Measurements from ENCODE around the gene KRT79.

DNA sequence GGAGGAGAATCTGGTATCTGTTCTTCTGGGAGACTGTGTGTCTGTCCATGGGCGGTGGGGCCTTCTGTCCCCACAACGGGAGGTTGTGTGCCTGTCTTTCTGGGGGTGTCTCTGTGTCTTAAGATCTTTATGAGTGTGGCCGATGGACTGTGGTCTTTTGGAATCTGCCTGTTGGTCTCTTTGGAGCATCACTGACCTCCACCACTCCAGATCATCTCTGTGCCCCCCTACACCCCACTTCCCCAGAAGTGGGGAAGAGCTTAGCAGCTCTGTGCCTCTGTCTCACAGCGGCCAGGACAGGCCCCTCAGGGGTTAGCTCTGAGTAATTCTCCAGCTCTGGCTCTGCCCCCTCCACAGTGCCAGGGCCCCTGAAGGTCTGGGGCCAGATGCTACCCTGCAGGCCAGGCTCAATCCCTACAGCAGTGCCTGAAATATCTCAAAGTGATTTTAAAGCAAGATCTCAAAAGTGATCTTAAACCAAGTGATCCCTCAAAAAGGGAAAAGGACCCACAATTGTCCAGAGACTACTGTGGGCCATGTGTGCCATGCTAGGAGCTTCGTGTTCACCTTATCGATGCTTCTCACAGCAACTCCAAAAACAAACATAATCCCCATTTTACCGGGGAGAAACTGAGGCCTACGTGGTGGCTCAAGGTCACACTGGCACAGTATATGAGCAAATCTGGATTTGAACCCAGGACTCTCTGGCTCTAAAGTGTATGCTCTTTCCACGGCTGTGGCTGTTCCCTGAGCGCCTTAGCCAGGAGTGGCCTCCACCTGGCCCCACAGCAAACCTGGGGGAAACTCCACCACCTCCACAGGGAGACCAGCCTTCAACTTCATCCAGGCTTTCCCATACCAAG, 40.7 kb upstream of the KRT79 start:
- TF ChIP-seq TAF1 (IDR thresholded peaks at IDR 0.05; ENCODE audit: low read depth) (no peak), SMC3 (conservative IDR thresholded peaks at IDR 0.05; ENCODE audit: poor library complexity) (no peak), CTCF (IDR thresholded peaks at IDR 0.05; ENCODE audit: poor library complexity, severe bottlenecking) (no peak), POLR2AphosphoS5 (IDR thresholded peaks at IDR 0.05) (no peak), RAD21 (conservative IDR thresholded peaks at IDR 0.05) (no peak)
